C1 segment of cervical spinal cord (tissue), 14 donors: ENCODE measurements around the gene PDE11A.

Source experiments
- DNase-seq, 14 donors: peaks; one replicate each; lab custom pipeline; 2025; lab: John Stamatoyannopoulos, UW

PDE11A gene

DNA sequence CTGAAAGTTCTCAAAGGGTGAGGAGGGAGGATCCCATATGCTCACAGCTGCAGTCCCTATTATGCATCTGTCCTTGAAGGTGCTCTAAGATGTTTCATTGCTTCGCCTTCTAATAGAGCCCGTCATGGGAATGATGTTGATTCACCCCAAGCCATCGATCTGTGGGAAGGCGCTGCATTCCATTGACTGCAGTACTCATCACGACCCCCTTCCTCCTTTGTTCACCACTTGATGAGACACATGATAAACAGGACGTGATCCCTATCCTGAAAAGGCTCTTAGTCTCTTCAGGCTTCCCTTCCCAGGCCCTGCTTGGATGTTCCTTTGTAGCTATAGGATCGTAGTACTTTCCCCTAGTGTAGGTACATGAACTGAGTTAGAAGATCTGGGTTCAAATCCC lies 498.2 kb downstream of the PDE11A start:
- DNase-seq: no peak
